HEK293 (cell line): ENCODE results near the gene EPM2A.

Source experiments
- CTCF ChIA-PET: fragments of 350-600 bp; formaldehyde crosslinking; extraction: SDS; loops from one replicate; lab custom pipeline; 2021; ENCODE audit warnings: antibody characterized with exemption; lab: Yijun Ruan, JAX
- POLR2A ChIA-PET: fragments of 300-600 bp; formaldehyde crosslinking; extraction: SDS; loops from one replicate; lab custom pipeline; 2020; ENCODE audit warnings: antibody characterized with exemption, inconsistent platforms; lab: Yijun Ruan, JAX
- H3K27ac ChIP-seq: fragments of 200-500 bp; sonication (Bioruptor generic); 2 replicates; pipeline ENCODE4 v1.5.1; 2014; ENCODE audit warnings: low read depth, low read length, control low read depth, inconsistent platforms; ENCODE audit errors: extremely low read depth
- H3K36me3 ChIP-seq, 2 experiments: fragments of 200-500 bp in 1 of 2; sonication (Bioruptor generic) in 1 of 2; 1 replicate in 1 of 2; 2 replicates in 1 of 2; pipeline ENCODE4 v1.5.1; 2014 to 2017; ENCODE audit warnings: inconsistent platforms in 2 of 2, low read length in 2 of 2; ENCODE audit not compliant: control insufficient read depth in 2 of 2, insufficient read depth in 1 of 2
- H3K4me1 ChIP-seq: fragments of 200-500 bp; sonication (Bioruptor generic); 2 replicates; pipeline ENCODE4 v1.5.1; 2014; ENCODE audit warnings: mild to moderate bottlenecking, low read length, inconsistent platforms; ENCODE audit not compliant: control insufficient read depth, insufficient read depth
- H3K4me3 ChIP-seq: 2 replicates; pipeline ENCODE4 v1.5.1; 2011; ENCODE audit warnings: low read depth, mild to moderate bottlenecking, control low read depth, low read length, moderate library complexity
- H3K9me3 ChIP-seq: fragments of 200-500 bp; sonication (Bioruptor generic); 2 replicates; pipeline ENCODE4 v1.5.1; 2014; ENCODE audit warnings: low read depth, low read length, inconsistent platforms; ENCODE audit not compliant: control insufficient read depth, insufficient read depth
- GLI4 ChIP-seq: fragments of 450-650 bp; formaldehyde crosslinking; IDR thresholded peaks from 2 replicates; pipeline ENCODE4 v1.5.1; 2016; ENCODE audit warnings: missing biosample characterization, missing genetic modification characterization
- GLIS2 ChIP-seq: fragments of 450-650 bp; formaldehyde crosslinking; IDR thresholded peaks from 2 replicates; pipeline ENCODE4 v1.5.1; 2016; ENCODE audit warnings: missing biosample characterization, missing genetic modification characterization
- HOXA7 ChIP-seq: sonication (generic); formaldehyde crosslinking; IDR thresholded peaks from 2 replicates; pipeline ENCODE4 v1.8.1; 2022; ENCODE audit warnings: missing genetic modification reagents, borderline replicate concordance
- KLF17 ChIP-seq: fragments of 450-650 bp; formaldehyde crosslinking; IDR thresholded peaks from 2 replicates; pipeline ENCODE4 v1.5.1; 2016; ENCODE audit warnings: missing biosample characterization, missing genetic modification characterization
- OVOL3 ChIP-seq: fragments of 450-650 bp; formaldehyde crosslinking; IDR thresholded peaks from 2 replicates; pipeline ENCODE4 v1.5.1; 2016; ENCODE audit warnings: missing biosample characterization, missing genetic modification characterization
- PRDM2 ChIP-seq: fragments of 450-650 bp; formaldehyde crosslinking; IDR thresholded peaks from 2 replicates; pipeline ENCODE4 v1.5.1; 2016; ENCODE audit warnings: missing biosample characterization, missing genetic modification characterization, borderline replicate concordance
- SCRT1 ChIP-seq: fragments of 450-650 bp; formaldehyde crosslinking; IDR thresholded peaks from 2 replicates; pipeline ENCODE4 v1.5.1; 2016; ENCODE audit warnings: missing biosample characterization, missing genetic modification characterization, borderline replicate concordance
- SP2 ChIP-seq: fragments of 450-650 bp; formaldehyde crosslinking; IDR thresholded peaks from 2 replicates; pipeline ENCODE4 v1.5.1; 2016; ENCODE audit warnings: missing biosample characterization, missing genetic modification characterization
- TRIM28 ChIP-seq: IDR thresholded peaks from 2 replicates; pipeline ENCODE4 v1.6.1; 2011; ENCODE audit warnings: low read length, control low read depth, borderline replicate concordance
- WT1 ChIP-seq: fragments of 450-650 bp; formaldehyde crosslinking; IDR thresholded peaks from 2 replicates; pipeline ENCODE4 v1.5.1; 2016; ENCODE audit warnings: missing biosample characterization, missing genetic modification characterization
- ZBTB11 ChIP-seq: fragments of 450-650 bp; formaldehyde crosslinking; conservative IDR thresholded peaks from 2 replicates; pipeline ENCODE4 v1.5.1; 2016; ENCODE audit warnings: low read depth, missing biosample characterization, missing genetic modification characterization
- ZIC2 ChIP-seq: fragments of 450-650 bp; formaldehyde crosslinking; IDR thresholded peaks from 2 replicates; pipeline ENCODE4 v1.5.1; 2016; ENCODE audit warnings: missing biosample characterization, missing genetic modification characterization
- ZNF239 ChIP-seq: fragments of 450-650 bp; formaldehyde crosslinking; IDR thresholded peaks from 2 replicates; pipeline ENCODE4 v1.5.1; 2016; ENCODE audit warnings: missing biosample characterization, missing genetic modification characterization
- ZNF311 ChIP-seq: fragments of 450-650 bp; formaldehyde crosslinking; IDR thresholded peaks from 2 replicates; pipeline ENCODE4 v1.5.1; 2017; ENCODE audit warnings: missing biosample characterization, missing genetic modification characterization, borderline replicate concordance
- ZNF426 ChIP-seq: fragments of 450-650 bp; formaldehyde crosslinking; IDR thresholded peaks from 2 replicates; pipeline ENCODE4 v1.5.1; 2017; ENCODE audit warnings: missing biosample characterization, missing genetic modification characterization, mild to moderate bottlenecking, inconsistent platforms, moderate library complexity
- ZNF433 ChIP-seq: fragments of 450-650 bp; formaldehyde crosslinking; IDR thresholded peaks from 2 replicates; pipeline ENCODE4 v1.5.1; 2016; ENCODE audit warnings: missing biosample characterization, missing genetic modification characterization, low read depth
- ZNF560 ChIP-seq: fragments of 450-650 bp; formaldehyde crosslinking; IDR thresholded peaks from 2 replicates; pipeline ENCODE4 v1.5.1; 2017; ENCODE audit warnings: missing biosample characterization, missing genetic modification characterization, borderline replicate concordance
- ZNF600 ChIP-seq: fragments of 450-650 bp; formaldehyde crosslinking; IDR thresholded peaks from 2 replicates; pipeline ENCODE4 v1.5.1; 2016; ENCODE audit warnings: missing biosample characterization, missing genetic modification characterization
- ZNF624 ChIP-seq: fragments of 450-650 bp; formaldehyde crosslinking; IDR thresholded peaks from 2 replicates; pipeline ENCODE4 v1.5.1; 2017; ENCODE audit warnings: missing biosample characterization, missing genetic modification characterization
- ZNF654 ChIP-seq: fragments of 450-650 bp; formaldehyde crosslinking; IDR thresholded peaks from 2 replicates; pipeline ENCODE4 v1.5.1; 2016; ENCODE audit warnings: low read depth, missing biosample characterization, missing genetic modification characterization
- ZNF704 ChIP-seq: fragments of 450-650 bp; formaldehyde crosslinking; IDR thresholded peaks from 2 replicates; pipeline ENCODE4 v1.5.1; 2016; ENCODE audit warnings: missing biosample characterization, missing genetic modification characterization
- ZNF837 ChIP-seq: fragments of 450-650 bp; formaldehyde crosslinking; IDR thresholded peaks from 2 replicates; pipeline ENCODE4 v1.5.1; 2016; ENCODE audit warnings: missing biosample characterization, missing genetic modification characterization
- ZXDB ChIP-seq: fragments of 450-650 bp; formaldehyde crosslinking; IDR thresholded peaks from 2 replicates; pipeline ENCODE4 v1.5.1; 2016; ENCODE audit warnings: missing biosample characterization, missing genetic modification characterization

The EPM2A gene

GRCh38 chr6:145714731-145715130 is 20.6 kb downstream of the EPM2A start:
- TF ChIP-seq HOXA7 (CRISPR knock-in tag) (no peak), KLF17 (no peak), TRIM28 (no peak), ZNF654 (tag by site-specific recombination) (no peak), ZNF239 (tag by site-specific recombination) (no peak), ZNF311 (tag by site-specific recombination) (no peak), SCRT1 (tag by site-specific recombination) (no peak), OVOL3 (no peak), ZNF560 (tag by site-specific recombination) (no peak), ZNF837 (tag by site-specific recombination) (no peak), SP2 (tag by site-specific recombination) (no peak), ZNF426 (tag by site-specific recombination) (no peak)
- Histone ChIP-seq H3K4me1 (no peaks in the 10 kb centered on the region), H3K27ac (no peak overlapping the region), H3K4me3 (no peak overlapping the region), H3K9me3 (no peaks in the 10 kb centered on the region), H3K36me3 (no peaks in the 10 kb centered on the region)
- CTCF ChIA-PET, result no interaction called here
- POLR2A ChIA-PET, result no interaction called here

- Histone ChIP-seq H3K36me3 (no peaks in the 10 kb centered on the region), H3K27ac (no peak overlapping the region), H3K4me3 (no peak overlapping the region), H3K4me1 (no peaks in the 10 kb centered on the region), H3K9me3 (no peaks in the 10 kb centered on the region)
- POLR2A ChIA-PET, result no interaction called here
- CTCF ChIA-PET, result no interaction called here
- TF ChIP-seq ZNF600 (tag by site-specific recombination), result no peak
- no peak for TF ChIP-seq GLI4 (tag by site-specific recombination)
- TF ChIP-seq ZNF624 (tag by site-specific recombination), result no peak
- TF ChIP-seq ZIC2 (tag by site-specific recombination), result no peak
- TF ChIP-seq ZBTB11 (tag by site-specific recombination), result no peak
- no peak for TF ChIP-seq ZNF433 (tag by site-specific recombination)
- TF ChIP-seq ZNF704 (tag by site-specific recombination), result no peak
- TF ChIP-seq ZXDB (tag by site-specific recombination), result no peak
- TF ChIP-seq GLIS2 (tag by site-specific recombination), result no peak
- TF ChIP-seq WT1 (tag by site-specific recombination), result no peak
- no peak for TF ChIP-seq PRDM2 (tag by site-specific recombination)
Measured at GRCh38 chr6:145713773-145714172, 21.5 kb downstream of the EPM2A start.
